Right hindlimb (tissue), 1 donor: ENCODE data around the gene EPN2.

Source experiments
- DNase-seq: peaks from one replicate; pipeline ENCODE4 v3.0.0-alpha.2; 2018

Gene EPN2

GRCh38 chr17:19333736-19334290, 96.6 kb downstream of the EPN2 start:
- DNase-seq = no peak

DNA sequence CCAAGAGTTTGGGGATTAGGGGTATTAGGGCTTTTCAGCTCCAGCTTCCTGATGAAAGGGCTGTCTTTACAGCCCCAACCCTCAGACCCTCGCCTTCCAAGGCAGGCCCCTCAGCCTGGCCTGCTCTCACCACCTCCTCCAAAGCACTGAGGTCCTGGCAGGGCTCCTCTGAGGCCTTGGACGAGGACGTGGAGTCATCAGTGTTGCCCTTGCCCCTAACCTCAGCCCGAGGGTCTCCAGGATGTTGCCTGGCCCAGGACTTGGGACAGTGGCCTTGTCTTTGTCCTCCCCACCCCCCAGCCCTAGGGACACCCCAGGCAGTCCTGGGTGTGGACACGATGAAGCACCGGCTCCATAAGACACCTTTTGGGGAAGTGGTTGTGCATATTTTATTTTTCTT, 97.2 kb downstream of the EPN2 start:
- no peak for DNase-seq

- no peak for DNase-seq
Observed at GRCh38 chr17:19335951-19336631, 98.9 kb downstream of the EPN2 start.

DNA sequence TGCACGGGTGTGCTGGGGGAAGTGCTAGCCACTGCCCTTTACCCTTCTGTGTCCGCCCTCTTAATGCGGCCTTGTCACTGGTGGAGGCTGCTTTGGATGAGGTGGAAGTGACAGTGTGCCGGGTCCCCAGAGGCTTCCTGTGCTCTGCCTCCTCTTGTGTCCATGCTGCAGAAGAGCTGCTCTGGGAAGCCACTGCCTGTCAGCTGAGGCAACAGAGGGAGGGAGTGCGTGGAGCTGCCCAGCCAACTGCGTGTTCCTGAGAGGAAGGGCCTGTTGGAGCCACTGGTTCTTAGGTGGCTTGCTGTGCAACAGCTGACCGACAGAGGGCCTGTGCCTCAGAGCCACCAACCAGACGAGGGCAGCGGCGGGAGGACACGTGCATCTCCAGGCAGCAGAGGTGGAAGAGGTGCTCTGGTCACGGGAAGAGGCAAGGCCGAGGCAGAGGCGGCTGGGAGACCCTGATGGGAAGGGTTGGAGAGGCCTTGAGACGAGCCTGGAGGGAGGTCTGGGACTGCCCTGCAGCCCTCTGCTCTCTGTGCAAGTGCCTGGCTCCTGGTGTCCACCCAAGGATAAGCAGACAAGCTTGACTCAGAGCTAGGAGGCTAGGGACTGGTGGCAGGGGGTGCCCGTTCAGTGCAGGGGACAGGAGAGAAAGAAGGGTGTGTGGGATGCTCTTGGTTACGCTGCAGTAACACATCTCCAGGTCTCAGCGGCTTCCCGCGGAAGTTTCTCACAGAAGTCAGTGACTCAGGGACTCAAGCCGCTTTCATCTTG, 100.0 kb downstream of the EPN2 start:
- no peak for DNase-seq

- no peak for DNase-seq
Observed at GRCh38 chr17:19337712-19338023, 100.5 kb downstream of the EPN2 start.

GRCh38 chr17:19338031-19338990, 101.1 kb downstream of the EPN2 start:
- DNase-seq = no peak

DNA sequence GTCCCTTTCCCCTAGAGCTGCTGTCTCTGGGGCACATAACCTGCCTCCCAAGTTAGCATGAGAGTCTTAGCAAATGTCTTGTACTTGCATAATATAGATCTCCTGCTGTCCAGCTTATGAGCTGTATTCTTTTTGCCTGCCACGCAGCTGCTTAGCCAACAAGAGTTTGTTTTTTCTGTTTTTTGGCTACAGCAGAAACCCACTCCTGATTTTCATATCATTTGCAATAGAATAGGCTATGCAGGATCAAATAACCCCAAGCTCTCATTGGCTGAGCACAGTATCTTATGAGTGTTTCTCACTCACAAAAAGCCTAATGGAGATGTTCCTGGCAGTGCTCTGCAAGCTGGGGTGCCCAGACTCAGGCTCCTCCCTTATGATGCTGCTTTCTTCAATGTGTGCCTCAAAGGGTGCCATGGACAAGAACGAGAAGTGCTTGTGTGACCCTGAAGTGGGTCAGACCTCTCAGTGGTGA, 102.2 kb downstream of the EPN2 start:
- DNase-seq = no peak

DNA sequence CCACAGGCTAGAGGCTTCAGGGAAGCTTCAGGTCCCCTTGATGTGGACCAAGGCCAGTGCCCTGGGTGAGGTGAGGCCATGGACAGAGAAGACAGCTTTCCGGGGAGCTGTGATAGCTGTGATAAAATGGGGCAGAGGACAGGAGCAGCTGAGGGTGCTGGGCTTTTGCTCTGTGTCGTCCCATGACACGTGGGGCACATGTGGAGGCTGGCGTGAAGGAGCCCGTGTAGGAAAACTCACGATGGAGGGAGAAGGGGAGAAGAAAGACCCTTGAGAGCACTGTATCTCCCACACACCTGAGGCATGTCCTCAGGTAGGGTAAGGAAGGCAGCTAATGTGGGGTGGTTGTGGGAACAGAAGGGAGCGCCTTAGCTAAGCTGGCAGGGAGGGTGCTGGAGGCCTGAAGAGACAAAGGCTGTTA, 104.1 kb downstream of the EPN2 start:
- peak; percentile 45 for DNase-seq

DNA sequence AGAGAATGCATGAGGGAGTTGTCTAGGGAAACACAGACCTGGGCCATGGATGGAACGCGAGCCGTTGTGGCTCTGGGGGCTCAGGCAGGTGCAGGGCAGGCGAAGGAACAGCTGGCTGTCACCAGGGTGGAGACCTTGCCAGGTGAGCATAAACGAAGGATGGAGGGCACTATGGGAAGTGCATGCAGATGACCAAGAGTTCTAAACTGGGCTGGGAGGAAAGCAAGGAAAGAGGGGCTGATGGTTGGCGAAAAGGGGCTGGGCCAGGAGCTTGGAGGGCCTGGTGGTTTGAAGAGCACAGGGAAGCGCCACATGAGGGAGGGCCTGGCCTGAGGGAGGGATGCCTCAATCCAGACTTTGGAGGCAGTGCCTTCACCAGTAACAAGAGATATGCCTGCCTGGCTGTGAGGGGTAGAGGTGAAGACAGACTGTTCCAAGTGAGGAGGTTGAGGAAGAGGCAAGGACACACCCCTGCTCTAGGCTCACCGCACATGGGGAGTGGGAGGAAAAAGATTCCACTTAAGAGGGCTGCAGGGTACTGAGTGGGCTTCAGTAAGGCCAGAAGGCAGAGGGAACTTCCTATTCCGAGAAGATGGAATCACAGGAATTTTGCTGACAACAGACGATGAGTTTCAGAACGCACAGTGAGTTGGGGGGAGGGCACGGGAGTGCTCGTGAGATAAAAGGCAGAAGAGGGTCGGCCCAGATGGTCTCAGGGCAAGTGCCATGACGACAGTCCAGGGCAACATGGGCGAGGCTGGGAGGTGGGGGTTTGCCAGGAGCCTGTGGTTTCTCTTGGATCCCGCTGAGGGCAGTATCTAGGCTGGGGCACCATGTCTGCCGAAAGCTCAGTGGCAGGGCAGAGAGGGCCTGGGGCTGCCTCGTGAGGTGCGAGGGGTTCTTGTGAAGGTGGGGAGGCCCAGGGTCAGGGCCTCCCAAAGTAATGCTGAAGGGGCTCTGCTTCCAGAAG, 104.8 kb downstream of the EPN2 start:
- peak; percentile 31 for DNase-seq

DNA sequence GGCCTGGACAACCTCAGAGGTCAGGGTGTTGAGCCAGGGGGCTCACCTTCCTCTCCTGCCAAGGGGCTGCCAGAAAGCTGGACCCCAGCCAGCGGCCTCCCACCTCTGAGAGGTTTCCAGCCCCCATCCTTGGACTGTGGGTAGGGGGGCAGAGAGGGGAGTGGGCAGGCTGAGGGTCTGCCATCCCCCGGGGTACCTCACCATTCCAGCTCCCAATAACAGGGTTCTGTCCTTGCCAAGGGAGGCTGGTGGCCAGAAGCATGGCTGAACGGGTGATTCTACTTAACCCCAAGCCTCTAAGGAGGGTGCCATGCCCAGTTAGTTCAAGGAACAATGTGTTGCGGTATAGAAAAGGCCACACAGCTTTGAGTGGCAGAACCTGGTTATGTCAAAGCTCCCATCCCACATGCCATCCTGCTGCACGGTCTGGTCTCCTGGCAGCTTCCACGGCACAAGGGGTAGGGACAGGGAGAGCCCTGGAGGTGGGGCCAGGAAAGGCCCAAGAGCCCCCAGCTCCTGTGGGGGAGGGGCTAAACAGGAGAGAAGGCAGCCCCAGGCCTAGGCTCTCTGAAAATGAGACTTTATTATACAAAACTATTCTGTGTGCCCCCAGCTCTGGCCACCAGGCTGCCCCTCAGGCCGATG, 105.6 kb downstream of the EPN2 start:
- no peak for DNase-seq

GRCh38 chr17:19343256-19343630, 106.1 kb downstream of the EPN2 start:
- peak; percentile 16 for DNase-seq

GRCh38 chr17:19343671-19344151, 106.5 kb downstream of the EPN2 start:
- DNase-seq = peak; percentile 25

- peak; percentile 24 for DNase-seq
Observed at GRCh38 chr17:19344311-19345066, 107.3 kb downstream of the EPN2 start.

- DNase-seq = peak; percentile 18
Observed at GRCh38 chr17:19345067-19345460, 107.9 kb downstream of the EPN2 start.

DNA sequence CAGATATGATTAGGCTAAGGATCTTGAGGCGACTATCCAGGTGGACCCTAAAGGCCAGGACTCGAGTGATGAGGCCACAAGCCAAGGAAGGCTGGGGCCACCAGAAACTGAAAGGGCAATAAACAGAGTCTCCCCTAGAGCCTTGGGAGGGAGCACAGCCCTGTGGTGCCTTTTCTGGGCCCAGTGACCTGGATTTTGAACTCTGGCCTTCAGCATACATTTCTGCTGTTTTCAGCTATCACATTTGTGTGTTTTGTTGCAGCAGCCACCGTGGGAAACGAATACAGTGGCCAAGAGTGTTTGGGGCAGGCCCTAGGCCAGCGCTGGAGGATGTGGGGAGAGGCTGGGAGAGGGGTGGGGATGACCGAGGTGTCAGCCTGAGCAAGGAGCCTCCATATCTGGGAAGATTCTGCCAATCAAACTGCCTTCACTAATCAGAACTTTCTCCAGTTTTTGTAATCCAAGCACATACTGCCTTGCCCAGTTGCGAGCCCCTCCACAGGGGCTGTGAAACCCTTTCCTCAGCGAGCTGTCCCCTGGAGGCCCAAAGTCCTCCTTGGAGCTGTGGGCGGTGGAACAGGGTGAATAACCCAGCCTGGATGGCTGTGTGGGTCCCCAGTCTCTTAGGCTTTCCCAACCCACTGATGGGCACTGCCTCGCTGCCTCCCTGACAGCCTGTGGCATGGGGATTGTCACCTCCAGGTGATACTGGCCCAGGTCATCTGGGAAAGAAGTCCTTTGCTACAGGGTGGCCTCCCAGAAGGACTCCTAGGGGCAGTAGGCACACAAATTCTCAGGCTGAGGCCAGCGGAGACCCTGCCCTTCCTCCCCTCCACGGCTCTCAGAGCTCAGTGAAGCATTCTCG, 108.6 kb downstream of the EPN2 start:
- DNase-seq = peak; percentile 15

DNA sequence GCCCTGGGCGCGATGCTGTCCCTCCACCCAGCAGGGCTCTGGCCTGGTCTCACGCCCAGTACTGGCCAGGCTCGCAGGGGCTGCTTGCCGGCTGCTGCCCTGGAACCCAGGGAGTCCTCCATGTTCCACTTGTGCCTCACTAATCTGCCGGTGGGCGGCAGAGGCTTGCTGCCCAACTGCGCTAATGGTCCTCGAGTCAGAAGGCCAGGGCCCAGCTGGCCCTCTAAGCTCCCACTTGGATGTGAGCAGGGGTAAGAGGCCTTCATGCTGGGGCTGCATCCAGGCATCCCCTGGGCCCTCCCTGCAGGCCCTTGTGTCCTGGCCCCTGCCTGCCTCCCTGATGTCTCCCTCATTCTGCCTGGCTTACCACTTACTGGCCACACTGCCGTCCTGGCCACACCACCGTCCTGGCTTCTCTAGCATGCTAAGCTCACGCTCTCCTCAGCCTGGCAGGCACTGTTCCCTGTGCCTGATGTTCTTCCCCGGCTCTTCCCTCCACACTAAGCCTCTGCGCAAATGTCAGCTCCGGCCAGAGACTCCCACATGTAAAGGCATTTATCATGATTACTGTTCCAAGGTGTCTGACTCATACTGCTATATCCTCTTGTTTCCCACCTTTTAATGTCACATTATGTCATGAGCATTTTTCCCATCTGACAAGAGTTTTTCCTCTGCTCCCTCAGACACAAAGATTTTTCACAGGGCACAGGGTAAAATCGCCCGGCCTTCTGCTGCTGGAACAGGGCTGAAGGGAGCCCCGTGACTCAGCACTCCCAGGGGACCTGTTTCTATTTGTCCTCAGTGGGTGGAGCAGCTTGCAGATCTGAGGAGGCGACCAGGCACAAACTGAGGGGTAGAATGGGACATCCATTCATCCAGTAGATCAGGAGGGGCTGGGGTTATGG, 109.4 kb downstream of the EPN2 start:
- DNase-seq = peak; percentile 76

DNA sequence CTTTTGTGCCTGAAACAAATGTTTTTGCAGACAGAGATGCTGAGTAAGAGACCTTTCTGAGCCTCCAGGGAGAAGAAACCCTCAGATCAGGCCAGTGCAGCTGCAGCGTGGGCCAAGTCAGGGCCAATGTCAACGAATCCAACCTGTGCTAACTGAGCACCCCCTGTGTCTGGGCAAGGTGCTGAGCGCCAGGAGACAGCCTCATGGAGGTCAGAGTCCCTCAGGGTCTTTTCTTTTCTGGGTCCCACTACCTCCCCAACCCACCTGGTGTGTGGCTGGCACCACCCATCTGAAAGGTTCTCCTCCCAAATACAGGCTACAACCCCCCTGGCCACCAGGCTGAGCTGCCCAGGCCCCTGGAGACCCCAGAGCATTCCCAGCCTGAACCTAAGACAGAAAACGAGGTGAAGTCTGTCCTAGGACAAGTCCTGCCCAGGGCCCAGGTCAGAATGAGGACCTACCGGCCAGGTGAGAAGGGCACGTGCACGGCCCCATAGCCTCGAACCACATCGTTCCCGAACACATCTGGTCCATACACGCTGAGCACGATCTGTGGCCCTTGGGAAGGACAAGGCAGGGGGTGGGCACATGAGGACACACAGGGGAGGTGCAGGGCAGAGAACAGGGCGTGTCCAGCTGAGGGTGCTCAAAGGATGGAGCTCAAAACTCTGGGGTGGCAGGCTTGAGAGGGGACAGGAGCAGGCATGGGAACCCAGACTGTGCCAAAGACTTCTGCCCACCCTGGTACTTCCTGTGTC, 110.3 kb downstream of the EPN2 start:
- DNase-seq = peak; percentile 21
